Measurements from ENCODE around the gene CCDC186.

The CCDC186 gene

GRCh38 chr10:114180937-114181336 lies 6.9 kb upstream of the CCDC186 start:
- no peak for TF ChIP-seq EZH2 (IDR thresholded peaks at IDR 0.05)
- no peak for TF ChIP-seq FOXP2 (optimal IDR thresholded peaks at IDR 0.05; ENCODE audit: control extremely low read depth, extremely low read length, insufficient read depth)
- no peak for TF ChIP-seq POLR2AphosphoS5 (IDR thresholded peaks at IDR 0.05; ENCODE audit: borderline replicate concordance, low read depth, low read length)
- H3K9me3 ChIP-seq (ENCODE audit: low read depth, low read length): no peaks in the 10 kb centered on the region
- no peak overlapping the region for H3K4me3 ChIP-seq
- H3K27ac ChIP-seq: no peak overlapping the region
- H3K36me3 ChIP-seq (ENCODE audit: insufficient read depth, low read length): no peaks in the 10 kb centered on the region
- H3K9ac ChIP-seq (ENCODE audit: insufficient read length): no peak overlapping the region
- DNase-seq (ENCODE audit: low read depth, low spot score): no peak

- Histone ChIP-seq H3K36me3 (ENCODE audit: insufficient read depth, low read length) (no peaks in the 10 kb centered on the region), H3K9ac (ENCODE audit: insufficient read length) (no peak overlapping the region), H3K9me3 (ENCODE audit: low read depth, low read length) (no peaks in the 10 kb centered on the region), H3K27ac (no peak overlapping the region), H3K4me3 (no peak overlapping the region)
- no peak for TF ChIP-seq EZH2 (IDR thresholded peaks at IDR 0.05)
- no peak for TF ChIP-seq FOXP2 (optimal IDR thresholded peaks at IDR 0.05; ENCODE audit: control extremely low read depth, extremely low read length, insufficient read depth)
- TF ChIP-seq POLR2AphosphoS5 (IDR thresholded peaks at IDR 0.05; ENCODE audit: borderline replicate concordance, low read depth, low read length): no peak
- DNase-seq (ENCODE audit: low read depth, low spot score): no peak
These were observed 5.7 kb upstream of the CCDC186 start for GRCh38 chr10:114179747-114180146.

DNA sequence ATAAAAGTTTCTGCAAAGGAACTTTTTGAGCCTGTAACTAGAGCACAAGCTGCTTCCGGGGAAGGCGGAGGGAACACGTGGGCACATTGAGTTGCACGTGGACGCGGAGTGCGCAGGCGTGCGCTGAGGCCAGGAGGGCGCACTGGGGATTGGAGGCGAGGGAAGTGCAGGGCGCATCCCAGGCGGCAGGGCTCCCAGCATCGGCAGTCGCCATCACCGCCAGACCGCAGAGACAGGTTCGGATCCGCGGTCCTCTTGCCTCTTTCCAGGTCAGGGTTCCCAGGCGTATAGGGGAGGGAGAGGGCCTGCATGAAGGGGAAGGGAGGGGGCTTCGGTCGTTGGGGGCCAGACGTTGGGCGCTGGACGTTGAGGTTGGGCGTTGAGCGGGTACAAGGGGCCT lies 5.1 kb upstream of the CCDC186 start, which contains the start of gene TDRD1:
Gene TDRD1, plus strand, starts transcription at position 206 of the 400 bp plus-strand sequence. CDS start 8,479 bp downstream, outside the sequence.
- no peak for TF ChIP-seq EZH2 (IDR thresholded peaks at IDR 0.05)
- TF ChIP-seq POLR2AphosphoS5 (IDR thresholded peaks at IDR 0.05; ENCODE audit: borderline replicate concordance, low read depth, low read length): no peak
- no peak for TF ChIP-seq FOXP2 (optimal IDR thresholded peaks at IDR 0.05; ENCODE audit: control extremely low read depth, extremely low read length, insufficient read depth)
- Histone ChIP-seq H3K4me3 (no peak within 1 kb of the TSS), H3K9me3 (ENCODE audit: low read depth, low read length) (no peaks in the 10 kb centered on the region), H3K27ac (no peak within 1 kb of the TSS), H3K36me3 (ENCODE audit: insufficient read depth, low read length) (no peaks in the 10 kb centered on the region), H3K9ac (ENCODE audit: insufficient read length) (no peak within 1 kb of the TSS)
- DNase-seq (ENCODE audit: low read depth, low spot score): no peak

DNA sequence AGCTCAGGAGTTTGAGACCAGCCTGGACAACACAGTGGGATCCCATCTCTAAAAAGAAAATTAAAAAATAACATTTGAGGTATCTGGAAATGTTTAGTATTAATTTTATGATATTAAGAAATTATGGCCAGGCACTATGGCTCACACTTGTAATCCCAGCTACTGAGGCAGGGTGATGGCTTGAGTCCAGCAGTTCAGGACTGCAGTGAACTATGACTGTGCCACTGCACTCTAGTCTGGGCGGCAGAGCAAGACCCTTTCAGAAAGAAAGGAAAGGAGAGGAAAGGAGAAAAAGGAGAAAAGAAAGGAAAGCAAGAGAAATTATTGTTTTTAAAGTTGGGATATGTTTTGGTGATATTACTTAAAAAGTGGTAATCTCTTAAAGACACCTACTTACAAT lies 2.5 kb upstream of the CCDC186 start:
- Histone ChIP-seq H3K4me3 (no peak overlapping the region), H3K9ac (ENCODE audit: insufficient read length) (no peak overlapping the region), H3K36me3 (ENCODE audit: insufficient read depth, low read length) (no peaks in the 10 kb centered on the region), H3K27ac (no peak overlapping the region), H3K9me3 (ENCODE audit: low read depth, low read length) (no peaks in the 10 kb centered on the region)
- no peak for TF ChIP-seq POLR2AphosphoS5 (IDR thresholded peaks at IDR 0.05; ENCODE audit: borderline replicate concordance, low read depth, low read length)
- no peak for TF ChIP-seq EZH2 (IDR thresholded peaks at IDR 0.05)
- TF ChIP-seq FOXP2 (optimal IDR thresholded peaks at IDR 0.05; ENCODE audit: control extremely low read depth, extremely low read length, insufficient read depth): no peak
- DNase-seq (ENCODE audit: low read depth, low spot score): no peak

- H3K9ac ChIP-seq (ENCODE audit: insufficient read length): no peak overlapping the region
- no peak for TF ChIP-seq POLR2AphosphoS5 (IDR thresholded peaks at IDR 0.05; ENCODE audit: borderline replicate concordance, low read depth, low read length)
- TF ChIP-seq FOXP2 (optimal IDR thresholded peaks at IDR 0.05; ENCODE audit: control extremely low read depth, extremely low read length, insufficient read depth): no peak
- TF ChIP-seq EZH2 (IDR thresholded peaks at IDR 0.05): no peak
- DNase-seq (ENCODE audit: low read depth, low spot score): no peak
These were observed 1.7 kb upstream of the CCDC186 start for GRCh38 chr10:114175667-114176066.

GRCh38 chr10:114174695-114175188 lies 739 bp upstream of the CCDC186 start:
- H3K36me3 ChIP-seq (ENCODE audit: insufficient read depth, low read length): no peaks in the 10 kb centered on the region
- peak overlapping the region; percentile 45 for H3K9ac ChIP-seq (ENCODE audit: insufficient read length)
- TF ChIP-seq POLR2AphosphoS5 (IDR thresholded peaks at IDR 0.05; ENCODE audit: borderline replicate concordance, low read depth, low read length) (no peak), EZH2 (IDR thresholded peaks at IDR 0.05) (no peak), FOXP2 (optimal IDR thresholded peaks at IDR 0.05; ENCODE audit: control extremely low read depth, extremely low read length, insufficient read depth) (no peak)
- no peak for DNase-seq (ENCODE audit: low read depth, low spot score)
- H3K9me3 ChIP-seq (ENCODE audit: low read depth, low read length): no peaks in the 10 kb centered on the region
- peak overlapping the region; percentile 87 for H3K4me3 ChIP-seq
- H3K27ac ChIP-seq: no peak overlapping the region

More at GRCh38 chr10:114175667-114176066, 1.7 kb upstream of the CCDC186 start:
- no peaks in the 10 kb centered on the region for H3K9me3 ChIP-seq (ENCODE audit: low read depth, low read length)
- H3K4me3 ChIP-seq: no peak overlapping the region
- no peak overlapping the region for H3K27ac ChIP-seq
- no peaks in the 10 kb centered on the region for H3K36me3 ChIP-seq (ENCODE audit: insufficient read depth, low read length)

GRCh38 chr10:114173603-114173920 lies 441 bp downstream of the CCDC186 start:
- H3K4me3 ChIP-seq: peak overlapping the region; percentile 87
- no peak for DNase-seq (ENCODE audit: low read depth, low spot score)
- no peak overlapping the region for H3K27ac ChIP-seq

DNA sequence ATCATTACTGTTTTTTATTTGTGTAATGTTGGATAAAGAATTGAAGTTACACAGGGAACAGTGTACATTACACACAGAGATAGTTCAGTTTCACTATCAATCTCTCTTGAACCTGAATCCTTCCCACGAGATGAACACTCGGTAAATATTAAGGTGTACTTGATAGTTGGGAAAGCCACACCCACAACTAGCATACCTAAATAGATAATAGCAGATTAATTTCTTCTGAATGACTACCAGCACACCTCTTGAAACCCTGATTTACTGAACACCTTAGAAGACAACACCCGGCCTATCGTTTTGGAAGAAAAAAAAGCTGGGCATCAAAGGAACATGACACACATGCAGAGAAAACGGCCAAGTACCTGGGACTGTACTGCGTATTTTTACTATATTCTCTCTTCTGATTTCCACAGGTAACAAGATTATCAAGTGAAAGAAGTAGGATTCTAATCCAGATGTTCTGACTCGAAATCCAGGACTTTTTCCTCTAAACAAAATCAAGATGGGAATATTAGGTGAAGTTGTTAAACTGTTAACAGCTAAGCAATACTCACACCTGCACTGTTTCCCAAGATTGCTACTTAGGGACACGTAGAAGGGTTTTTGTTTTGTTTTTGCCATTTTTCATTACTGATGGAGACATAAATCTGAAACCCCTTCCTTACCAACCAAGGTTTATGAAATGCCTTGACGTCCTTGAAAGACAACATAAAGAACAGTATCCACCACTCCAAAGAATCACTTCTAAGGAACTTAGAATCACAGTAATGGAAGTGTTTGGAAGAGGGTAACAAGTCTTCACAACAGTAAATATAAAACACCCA lies 1.0 kb downstream of the CCDC186 start:
- TF ChIP-seq FOXP2 (optimal IDR thresholded peaks at IDR 0.05; ENCODE audit: control extremely low read depth, extremely low read length, insufficient read depth) (no peak), POLR2AphosphoS5 (IDR thresholded peaks at IDR 0.05; ENCODE audit: borderline replicate concordance, low read depth, low read length) (no peak)
- H3K9ac ChIP-seq (ENCODE audit: insufficient read length): peak overlapping the region; percentile 73
- H3K27ac ChIP-seq: no peak overlapping the region
- no peak for DNase-seq (ENCODE audit: low read depth, low spot score)
- H3K36me3 ChIP-seq (ENCODE audit: insufficient read depth, low read length): no peaks in the 10 kb centered on the region
- H3K9me3 ChIP-seq (ENCODE audit: low read depth, low read length): no peaks in the 10 kb centered on the region
- H3K4me3 ChIP-seq: peak overlapping the region; percentile 87

More at GRCh38 chr10:114173603-114173920, 441 bp downstream of the CCDC186 start:
- H3K9ac ChIP-seq (ENCODE audit: insufficient read length): peak overlapping the region; percentile 73
- no peaks in the 10 kb centered on the region for H3K9me3 ChIP-seq (ENCODE audit: low read depth, low read length)
- no peaks in the 10 kb centered on the region for H3K36me3 ChIP-seq (ENCODE audit: insufficient read depth, low read length)
- no peak for TF ChIP-seq FOXP2 (optimal IDR thresholded peaks at IDR 0.05; ENCODE audit: control extremely low read depth, extremely low read length, insufficient read depth)
- TF ChIP-seq EZH2 (IDR thresholded peaks at IDR 0.05): no peak
- TF ChIP-seq POLR2AphosphoS5 (IDR thresholded peaks at IDR 0.05; ENCODE audit: borderline replicate concordance, low read depth, low read length): no peak
